HG02943 (cell line): ENCODE results near the gene USPL1.
A peak's percentile ranks its signal among the peaks of the same experiment; 100 is the strongest.
"Not testable (repeated sequence)": the region's sequence is repeated elsewhere in the genome, so short reads cannot be mapped to it uniquely, and the experiment has no call there.

Experiments used
- ATAC-seq: cut with Tn5 transposase; IDR thresholded peaks from one replicate; pipeline ENCODE4 v1.9.1; 2021; ENCODE audit warnings: mild to moderate bottlenecking, low read depth, moderate library complexity; ENCODE audit not compliant: unreplicated experiment

The USPL1 gene

GRCh38 chr13:30615866-30616541, 1.7 kb upstream of the USPL1 start:
- ATAC-seq: no peak

GRCh38 chr13:30616927-30617314, 799 bp upstream of the USPL1 start:
- ATAC-seq: peak; percentile 25

GRCh38 chr13:30618186-30618929, 638 bp downstream of the USPL1 start:
- ATAC-seq: no peak

GRCh38 chr13:30618930-30619279, 1.2 kb downstream of the USPL1 start:
- ATAC-seq: no peak

- ATAC-seq: no peak
Measured at GRCh38 chr13:30619731-30620130, 2.0 kb downstream of the USPL1 start.

- ATAC-seq: no peak
Measured at GRCh38 chr13:30620941-30621340, 3.2 kb downstream of the USPL1 start.

GRCh38 chr13:30622551-30622950, 4.8 kb downstream of the USPL1 start:
- ATAC-seq: no peak

GRCh38 chr13:30623392-30623791, 5.7 kb downstream of the USPL1 start:
- no peak for ATAC-seq

GRCh38 chr13:30624630-30625029, 6.9 kb downstream of the USPL1 start:
- no peak for ATAC-seq

- no peak for ATAC-seq
Measured at GRCh38 chr13:30629527-30629926, 11.8 kb downstream of the USPL1 start.

- no peak for ATAC-seq
Measured at GRCh38 chr13:30633861-30634260, 16.1 kb downstream of the USPL1 start.

GRCh38 chr13:30634838-30635237, 17.1 kb downstream of the USPL1 start:
- ATAC-seq: no peak

- ATAC-seq: no peak
Measured at GRCh38 chr13:30638301-30638700, 20.6 kb downstream of the USPL1 start.

- no peak for ATAC-seq
Measured at GRCh38 chr13:30639671-30640070, 22.0 kb downstream of the USPL1 start.

GRCh38 chr13:30641173-30641572, 23.5 kb downstream of the USPL1 start:
- ATAC-seq: not testable (repeated sequence)

- ATAC-seq: no peak
Measured at GRCh38 chr13:30645629-30646028, 27.9 kb downstream of the USPL1 start.

GRCh38 chr13:30647420-30647819, 29.7 kb downstream of the USPL1 start:
- ATAC-seq: no peak

- no peak for ATAC-seq
Measured at GRCh38 chr13:30647824-30648521, 30.3 kb downstream of the USPL1 start.

GRCh38 chr13:30648522-30649012, 30.8 kb downstream of the USPL1 start:
- ATAC-seq: no peak

GRCh38 chr13:30651648-30652047, 33.9 kb downstream of the USPL1 start:
- ATAC-seq: not testable (repeated sequence)

GRCh38 chr13:30652746-30653386, 35.1 kb downstream of the USPL1 start:
- ATAC-seq: no peak
